Erythroblast (primary cell): ENCODE measurements around the gene GBGT1.
"Not testable (repeated sequence)": the region's sequence is repeated elsewhere in the genome, so short reads cannot be mapped to it uniquely, and the experiment has no call there.

Experiments
- GATA1 ChIP-seq: IDR thresholded peaks from 2 replicates; pipeline ENCODE4 v1.6.1; 2011; ENCODE audit warnings: low read depth, mild to moderate bottlenecking, control low read depth, low read length, moderate library complexity
- POLR2A ChIP-seq: IDR thresholded peaks from 2 replicates; pipeline ENCODE4 v1.6.1; 2011; ENCODE audit warnings: mild to moderate bottlenecking, low read length

DNA sequence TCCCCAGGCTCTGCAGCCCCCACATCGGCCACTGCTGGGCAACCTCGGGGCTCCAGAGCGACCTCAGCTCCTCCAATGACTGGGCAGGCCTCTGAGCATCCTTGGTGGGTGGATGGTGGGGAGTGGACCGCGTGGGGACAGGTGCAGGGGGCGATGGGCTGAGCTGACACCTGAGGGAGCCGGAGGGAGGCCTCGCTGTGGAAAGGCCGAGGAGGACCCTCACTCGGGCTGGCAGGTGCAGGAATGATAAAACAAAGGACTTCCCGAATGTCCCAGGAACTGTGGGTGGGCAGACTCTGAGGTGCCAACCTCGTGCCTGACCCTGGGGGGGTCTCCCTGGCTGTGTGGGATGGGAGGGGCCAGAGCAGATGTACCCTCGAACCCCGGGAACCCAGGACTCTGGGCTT is 41.8 kb upstream of the GBGT1 start:
- not testable (repeated sequence) for TF ChIP-seq POLR2A, GATA1
